AG04449 (cell line): ENCODE results near the gene SGSM2.

Experiments
- CTCF ChIA-PET: fragments of 350-600 bp; formaldehyde crosslinking; extraction: SDS; loops from one replicate; lab custom pipeline; 2021; ENCODE audit warnings: antibody characterized with exemption; lab: Yijun Ruan, JAX
- POLR2A ChIA-PET: fragments of 400-600, 350-600 bp; formaldehyde crosslinking; extraction: SDS; loops from one replicate; lab custom pipeline; 2020; ENCODE audit warnings: antibody characterized with exemption, inconsistent platforms; lab: Yijun Ruan, JAX
- DNase-seq: peaks from one replicate; pipeline ENCODE4 v3.0.0-alpha.2; 2010; ENCODE audit warnings: low read depth, low spot score
- H3K4me3 ChIP-seq: 2 replicates; pipeline ENCODE4 v1.5.1; 2011; ENCODE audit warnings: low read depth, mild to moderate bottlenecking, control low read depth, low read length
- TF ChIP-seq, protein P1 (sequence below): IDR thresholded peaks from one replicate; pipeline ENCODE4 v1.5.1; 2011; ENCODE audit warnings: mild to moderate bottlenecking, moderate library complexity, low read length, control low read depth, inconsistent platforms; ENCODE audit not compliant: insufficient read depth; ENCODE audit errors: missing control alignments

SGSM2 gene

GRCh38 chr17:2380950-2381649 is 43.8 kb downstream of the SGSM2 start:
- TF ChIP-seq, protein P1, sequence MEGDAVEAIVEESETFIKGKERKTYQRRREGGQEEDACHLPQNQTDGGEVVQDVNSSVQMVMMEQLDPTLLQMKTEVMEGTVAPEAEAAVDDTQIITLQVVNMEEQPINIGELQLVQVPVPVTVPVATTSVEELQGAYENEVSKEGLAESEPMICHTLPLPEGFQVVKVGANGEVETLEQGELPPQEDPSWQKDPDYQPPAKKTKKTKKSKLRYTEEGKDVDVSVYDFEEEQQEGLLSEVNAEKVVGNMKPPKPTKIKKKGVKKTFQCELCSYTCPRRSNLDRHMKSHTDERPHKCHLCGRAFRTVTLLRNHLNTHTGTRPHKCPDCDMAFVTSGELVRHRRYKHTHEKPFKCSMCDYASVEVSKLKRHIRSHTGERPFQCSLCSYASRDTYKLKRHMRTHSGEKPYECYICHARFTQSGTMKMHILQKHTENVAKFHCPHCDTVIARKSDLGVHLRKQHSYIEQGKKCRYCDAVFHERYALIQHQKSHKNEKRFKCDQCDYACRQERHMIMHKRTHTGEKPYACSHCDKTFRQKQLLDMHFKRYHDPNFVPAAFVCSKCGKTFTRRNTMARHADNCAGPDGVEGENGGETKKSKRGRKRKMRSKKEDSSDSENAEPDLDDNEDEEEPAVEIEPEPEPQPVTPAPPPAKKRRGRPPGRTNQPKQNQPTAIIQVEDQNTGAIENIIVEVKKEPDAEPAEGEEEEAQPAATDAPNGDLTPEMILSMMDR, result no peak
- CTCF ChIA-PET, result interaction anchor here (0.7 to 11.8 kb wide), 16 partner anchors 11 to 327 kb away, joined by 3 to 871 read pairs (median 10); partner anchors contain the start of genes HIC1 and TSR1
- DNase-seq, result no peak
- POLR2A ChIA-PET, result interaction anchor here (1.9 kb wide), 1 partner anchor 35 kb away, joined by 17 read pairs; no protein-coding TSS in a partner anchor
- no peak overlapping the region for H3K4me3 ChIP-seq

GRCh38 chr17:2383628-2384167 is 46.4 kb downstream of the SGSM2 start:
- POLR2A ChIA-PET, result interaction anchor here (0.6 kb wide), 1 partner anchor 32 kb away, joined by 3 read pairs; no protein-coding TSS in a partner anchor
- H3K4me3 ChIP-seq, result no peak overlapping the region
- TF ChIP-seq, protein P1, result no peak
- DNase-seq, result no peak
- CTCF ChIA-PET, result interaction anchor here (0.6 to 11.8 kb wide), 17 partner anchors 9 to 222 kb away, joined by 3 to 871 read pairs (median 13); partner anchors contain the start of genes MNT, SGSM2 and TSR1

- ChIA-PET CTCF (interaction anchor here (2.9 to 11.8 kb wide), 5 partner anchors 8 to 32 kb away, joined by 20 to 871 read pairs (median 63); no protein-coding TSS in a partner anchor), POLR2A (no interaction called here)
- H3K4me3 ChIP-seq, result no peak overlapping the region
- TF ChIP-seq, protein P1, result no peak
- no peak for DNase-seq
Measured at GRCh38 chr17:2384439-2385127, 47.3 kb downstream of the SGSM2 start.

GRCh38 chr17:2385240-2386210 is 48.2 kb downstream of the SGSM2 start:
- TF ChIP-seq, protein P1, result no peak
- POLR2A ChIA-PET, result no interaction called here
- no peak for DNase-seq
- no peak overlapping the region for H3K4me3 ChIP-seq
- CTCF ChIA-PET, result interaction anchor here (11.8 kb wide), 1 partner anchor 28 kb away, joined by 871 read pairs; no protein-coding TSS in a partner anchor

- no peak for DNase-seq
- H3K4me3 ChIP-seq, result no peak overlapping the region
- TF ChIP-seq, protein P1, result no peak
- CTCF ChIA-PET, result interaction anchor here (11.8 kb wide), 1 partner anchor 27 kb away, joined by 871 read pairs; no protein-coding TSS in a partner anchor
- POLR2A ChIA-PET, result no interaction called here
Measured at GRCh38 chr17:2386400-2387085, 49.2 kb downstream of the SGSM2 start.
